HUES64 (cell line): ENCODE measurements around the gene AUP1.

Source experiments
- H3K27ac ChIP-seq: 2 replicates; pipeline ENCODE4 v1.7.0; 2013; ENCODE audit warnings: low read depth, low read length, inconsistent platforms
- H3K27me3 ChIP-seq: 2 replicates; pipeline ENCODE4 v1.6.1; 2013; ENCODE audit warnings: mild to moderate bottlenecking, low read length; ENCODE audit not compliant: insufficient read depth
- H3K36me3 ChIP-seq: 2 replicates; pipeline ENCODE4 v1.6.1; 2013; ENCODE audit warnings: mild to moderate bottlenecking, low read length; ENCODE audit not compliant: insufficient read depth
- H3K4me1 ChIP-seq: 2 replicates; pipeline ENCODE4 v1.6.1; 2013; ENCODE audit warnings: mild to moderate bottlenecking, low read length, moderate library complexity; ENCODE audit not compliant: insufficient read depth
- H3K4me3 ChIP-seq: 2 replicates; pipeline ENCODE4 v1.5.1; 2013; ENCODE audit warnings: mild to moderate bottlenecking, low read length, moderate library complexity
- H3K9ac ChIP-seq: 2 replicates; pipeline ENCODE4 v1.6.1; 2013; ENCODE audit warnings: mild to moderate bottlenecking, low read depth, low read length
- H3K9me3 ChIP-seq: 2 replicates; pipeline ENCODE4 v1.6.1; 2013; ENCODE audit warnings: low read depth, low read length; ENCODE audit not compliant: insufficient read depth
- WGBS: fragments of 150-250, 120-280 bp; methylation state at CpG from one replicate; pipeline ENCODE4 v1.1.7; 2013; ENCODE audit warnings: missing lambda C conversion rate; 5-methylcytosine and 5-hydroxymethylcytosine counted together

AUP1 gene

DNA sequence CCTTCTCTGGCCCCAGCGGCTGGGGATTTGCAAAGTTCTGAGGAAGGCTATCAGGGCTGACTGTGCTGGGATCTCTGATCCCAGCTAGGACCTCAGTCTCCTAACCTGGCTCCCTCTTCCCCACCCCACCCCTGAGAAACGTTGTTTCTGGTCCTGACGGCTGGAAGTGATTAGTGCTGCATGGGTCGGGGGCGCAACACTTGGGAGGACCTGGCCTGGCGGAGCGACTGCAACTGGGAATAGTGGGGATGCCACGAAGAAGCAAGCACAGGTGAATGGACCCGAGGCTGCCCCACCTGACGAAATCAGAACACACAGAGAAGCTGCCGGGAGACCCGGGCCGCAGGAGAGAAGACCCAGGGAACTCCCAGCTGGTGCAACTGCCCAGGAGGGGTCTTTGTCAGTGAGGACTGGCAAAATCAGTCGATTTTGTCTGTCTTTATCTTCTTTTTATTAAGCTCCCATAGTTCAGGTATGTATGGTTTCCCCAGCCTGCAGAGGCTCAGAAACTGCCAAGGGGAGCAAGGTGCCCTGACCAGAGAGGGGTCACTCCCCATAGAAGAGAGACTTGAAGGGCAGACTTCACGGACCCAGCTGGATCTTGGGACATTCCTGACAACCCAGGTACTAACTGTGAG is 29.4 kb downstream of the AUP1 start:
- Histone ChIP-seq H3K9me3 (no peaks in the 10 kb centered on the region), H3K36me3 (peaks cover 5% of the 10 kb centered on the region; the same call in 1 of the 2 replicates), H3K4me1 (peaks cover 21% of the 10 kb centered on the region), H3K27ac (no peak overlapping the region), H3K9ac (no peak overlapping the region), H3K4me3 (peak overlapping the region; percentile 46), H3K27me3 (peaks cover 100% of the 10 kb centered on the region)
- WGBS, result 30% methylated on average over 15 of the region's 15 CpGs

DNA sequence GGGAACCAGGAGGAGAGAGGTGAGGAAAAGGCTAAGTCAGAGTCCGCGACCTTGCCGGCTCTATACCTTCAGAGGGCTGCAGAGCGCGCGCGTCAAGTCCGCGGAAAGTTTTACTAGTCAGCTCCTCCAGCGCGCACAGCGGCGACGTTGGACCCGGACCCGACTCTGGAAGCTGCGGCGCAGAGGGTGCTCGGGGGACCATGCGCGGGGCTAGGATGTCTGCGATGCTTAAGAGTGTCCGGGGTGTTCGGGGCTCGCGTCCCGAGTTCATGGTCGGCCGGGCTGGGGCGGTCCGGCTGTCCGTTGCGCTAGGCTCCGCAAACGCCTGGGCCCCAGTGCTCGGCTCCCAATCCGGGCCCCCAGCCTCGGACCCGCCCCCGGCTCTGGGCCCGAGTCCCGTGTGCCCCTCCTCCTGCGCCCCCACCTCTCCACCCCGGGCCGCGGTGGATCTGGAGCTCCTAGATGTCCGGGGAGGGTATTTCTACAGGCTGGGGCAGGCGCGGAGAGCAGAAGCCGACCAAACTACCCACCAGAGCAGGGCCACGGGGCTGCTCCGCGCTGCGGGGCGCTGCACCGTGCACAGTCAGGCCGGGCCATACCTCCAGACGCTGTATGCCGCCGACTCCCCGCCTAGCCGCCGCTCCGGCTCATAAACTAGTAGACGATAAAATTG is 30.1 kb downstream of the AUP1 start, which contains the start of gene LBX2:
TSS of gene LBX2 (minus strand) at position 337 of the 673 bp plus-strand sequence. CDS start at position 271, 66 bp downstream.
- H3K4me3 ChIP-seq, result peak within 1 kb of the TSS; percentile 46
- H3K27me3 ChIP-seq, result peaks cover 96% of the 10 kb centered on the region
- WGBS, result 1% methylated on average over 65 of the region's 65 CpGs
- H3K27ac ChIP-seq, result no peak within 1 kb of the TSS
- H3K9me3 ChIP-seq, result no peaks in the 10 kb centered on the region
- H3K36me3 ChIP-seq, result no peaks in the 10 kb centered on the region
- H3K4me1 ChIP-seq, result peaks cover 21% of the 10 kb centered on the region
- H3K9ac ChIP-seq, result peak within 1 kb of the TSS; percentile 22

DNA sequence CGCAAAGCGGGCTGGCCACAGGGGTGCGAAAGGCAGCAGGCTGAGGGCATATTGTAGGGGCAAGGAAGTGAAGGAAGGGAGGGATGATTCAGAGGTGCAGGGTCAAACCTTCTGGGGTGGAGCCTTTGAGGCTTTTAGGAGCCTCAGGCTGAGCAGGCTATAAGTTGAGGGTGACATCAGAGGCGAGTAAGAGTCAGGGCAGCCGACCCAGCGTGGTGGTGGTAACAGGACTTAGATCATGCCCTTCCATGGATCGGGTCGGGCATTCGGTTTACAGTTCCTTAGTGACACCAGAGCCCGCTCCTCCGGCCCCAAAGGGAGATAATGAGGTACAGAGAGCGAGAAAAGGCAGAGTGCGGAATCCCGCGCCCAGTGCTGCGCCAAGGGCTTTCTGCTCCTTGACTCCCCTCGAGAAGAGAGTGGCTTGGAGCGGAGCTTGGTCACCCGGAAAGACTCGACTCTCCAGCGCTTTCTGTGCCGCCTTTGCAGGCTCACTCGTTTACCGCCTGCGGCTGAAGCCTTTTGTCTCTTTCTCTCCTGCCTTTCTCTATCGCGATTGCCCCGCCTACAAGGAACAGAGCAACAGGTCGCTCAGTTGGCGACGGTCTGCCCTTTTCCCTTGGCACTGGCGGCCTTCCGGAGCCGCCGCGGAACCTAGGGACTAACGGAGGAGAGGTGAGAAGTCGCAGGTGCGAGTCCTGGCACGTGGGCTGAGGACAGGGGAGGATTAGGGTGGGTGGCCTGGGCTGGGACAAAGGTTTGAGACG is 30.8 kb downstream of the AUP1 start:
- H3K9me3 ChIP-seq, result no peaks in the 10 kb centered on the region
- H3K27me3 ChIP-seq, result peaks cover 89% of the 10 kb centered on the region
- H3K4me1 ChIP-seq, result peaks cover 15% of the 10 kb centered on the region
- H3K4me3 ChIP-seq, result peak overlapping the region; percentile 46
- peak overlapping the region; percentile 22 for H3K9ac ChIP-seq
- H3K27ac ChIP-seq, result no peak overlapping the region
- peaks cover 6% of the 10 kb centered on the region for H3K36me3 ChIP-seq
- WGBS, result 1% methylated on average over 41 of the region's 41 CpGs

DNA sequence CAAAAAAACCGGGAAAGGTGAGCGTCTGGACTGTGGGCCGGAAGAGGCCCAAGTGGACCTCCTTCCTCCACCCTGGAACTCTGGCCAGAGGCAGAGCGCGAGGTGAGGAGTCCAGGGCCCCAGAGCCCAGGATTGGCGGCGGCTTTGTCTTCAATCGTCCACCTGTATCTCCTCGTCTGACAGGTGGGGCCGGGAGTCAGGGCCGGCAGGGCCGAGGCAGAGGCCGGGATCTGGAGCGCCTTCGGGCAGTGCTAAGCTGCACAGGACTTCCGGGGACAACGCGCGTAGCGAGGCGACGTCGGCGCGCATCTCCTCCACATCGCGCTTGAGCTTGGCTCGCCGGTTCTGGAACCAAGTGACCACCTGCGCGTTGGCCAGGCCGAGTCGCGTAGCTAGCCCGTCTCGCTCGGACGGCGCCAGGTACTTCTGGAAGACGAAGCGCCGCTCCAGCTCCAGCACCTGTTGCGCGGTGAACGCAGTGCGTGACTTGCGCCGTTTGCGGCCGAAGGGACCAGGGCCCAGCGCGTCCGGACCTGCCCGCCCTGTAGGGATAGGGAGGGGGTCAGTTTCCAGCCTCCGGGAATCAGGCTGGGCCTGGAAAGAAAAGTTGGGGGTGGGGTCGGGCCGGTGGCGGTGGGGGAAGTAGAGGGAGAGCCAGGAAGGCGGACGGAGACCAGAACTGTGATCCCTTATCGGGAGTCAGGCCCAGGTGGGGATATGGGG is 31.6 kb downstream of the AUP1 start:
- 3% methylated on average over 61 of the region's 61 CpGs for WGBS
- peaks cover 15% of the 10 kb centered on the region for H3K4me1 ChIP-seq
- H3K4me3 ChIP-seq, result peak overlapping the region; percentile 46
- peaks cover 13% of the 10 kb centered on the region for H3K36me3 ChIP-seq
- no peaks in the 10 kb centered on the region for H3K9me3 ChIP-seq
- no peak overlapping the region; the same call in 1 of the 2 replicates for H3K9ac ChIP-seq
- H3K27ac ChIP-seq, result no peak overlapping the region
- peaks cover 81% of the 10 kb centered on the region for H3K27me3 ChIP-seq

DNA sequence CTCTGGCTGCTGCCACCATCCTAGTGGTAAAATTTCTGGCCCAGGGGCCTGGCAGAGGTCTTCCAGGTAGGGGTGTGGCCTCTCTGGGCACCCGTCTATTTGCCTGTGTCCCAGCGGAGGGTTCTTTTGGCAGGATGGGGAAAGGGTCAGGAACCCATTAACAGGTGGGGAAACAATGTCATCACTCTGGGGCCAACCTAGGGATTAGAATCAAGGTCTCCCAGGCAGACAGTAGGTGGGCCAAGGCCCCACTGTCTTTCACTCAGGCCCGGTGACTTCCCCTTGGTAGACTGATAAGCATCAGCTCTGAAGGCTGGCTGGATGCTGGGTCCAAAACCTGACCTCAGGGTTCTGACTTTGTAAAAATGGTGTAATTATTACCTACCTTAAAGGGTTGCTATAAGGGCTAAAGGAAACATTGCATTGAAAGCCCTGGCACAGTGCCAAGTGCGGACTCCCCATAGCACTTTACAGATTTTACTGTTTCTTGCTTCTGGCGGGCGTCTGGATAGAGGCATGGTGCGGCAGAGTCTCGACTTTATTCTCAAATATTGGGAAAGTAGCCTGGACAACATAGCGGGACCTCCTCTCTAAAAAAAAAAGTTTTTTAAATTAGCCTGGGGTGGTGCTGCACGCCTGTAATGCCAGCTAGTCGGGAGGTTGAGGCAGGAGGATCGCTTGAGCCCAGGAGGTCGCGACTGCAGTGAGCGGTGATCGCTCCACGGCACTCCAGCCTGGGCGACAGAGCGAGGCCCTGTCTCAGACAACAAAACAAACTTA is 32.3 kb downstream of the AUP1 start:
- peaks cover 21% of the 10 kb centered on the region for H3K36me3 ChIP-seq
- no peak overlapping the region for H3K9ac ChIP-seq
- H3K9me3 ChIP-seq, result no peaks in the 10 kb centered on the region
- 73% methylated on average over 19 of the region's 19 CpGs for WGBS
- peak overlapping the region; percentile 46 for H3K4me3 ChIP-seq
- H3K4me1 ChIP-seq, result peaks cover 15% of the 10 kb centered on the region
- no peak overlapping the region for H3K27ac ChIP-seq
- H3K27me3 ChIP-seq, result peaks cover 74% of the 10 kb centered on the region

DNA sequence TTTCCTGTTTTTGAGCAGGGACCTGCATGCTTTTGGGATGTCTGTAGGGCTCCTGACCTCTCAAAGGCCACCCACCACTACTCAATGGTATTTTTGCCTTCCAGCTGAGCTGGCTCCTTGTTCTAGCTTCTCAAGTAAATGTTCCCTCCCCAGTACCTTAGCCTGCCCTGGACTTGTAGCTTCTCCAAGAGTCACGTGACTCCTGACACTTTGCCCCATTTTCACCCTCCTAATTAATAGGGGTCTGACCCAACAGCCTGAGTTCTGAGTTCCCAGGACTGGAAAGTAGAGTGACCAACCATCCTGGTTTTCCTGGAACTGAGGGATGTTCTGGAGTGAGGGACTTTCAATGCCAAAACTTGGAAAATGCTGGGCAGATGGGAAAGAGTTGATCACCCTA is 34.1 kb downstream of the AUP1 start:
- H3K4me1 ChIP-seq, result peaks cover 7% of the 10 kb centered on the region

DNA sequence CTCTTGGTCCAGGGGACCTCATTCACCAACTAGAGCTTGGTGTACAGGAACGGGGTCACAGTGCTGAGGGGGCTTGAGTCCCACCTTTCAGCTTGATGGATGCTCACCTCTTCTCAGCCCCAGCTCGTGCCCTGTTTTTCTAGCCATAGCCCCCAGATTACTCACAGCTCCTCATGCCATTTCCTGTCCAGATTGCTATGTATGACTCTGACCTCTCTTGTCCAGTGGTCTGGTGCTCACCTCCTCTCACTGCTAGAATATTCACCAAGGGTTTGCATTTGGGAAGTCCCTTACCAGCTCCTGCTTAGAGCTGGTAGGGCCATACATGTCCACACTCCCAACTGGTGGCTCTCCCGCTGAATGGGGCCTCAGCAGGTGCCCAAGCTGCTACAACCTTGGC is 36.0 kb downstream of the AUP1 start:
- Histone ChIP-seq H3K9ac (no peak overlapping the region), H3K36me3 (peaks cover 45% of the 10 kb centered on the region), H3K4me1 (no peaks in the 10 kb centered on the region), H3K4me3 (no peak overlapping the region), H3K27me3 (peaks cover 37% of the 10 kb centered on the region), H3K9me3 (no peaks in the 10 kb centered on the region), H3K27ac (no peak overlapping the region)
- 91% methylated on average over 3 of the region's 3 CpGs for WGBS

More for the DNA sequence above, 34.1 kb downstream of the AUP1 start:
- H3K9me3 ChIP-seq, result no peaks in the 10 kb centered on the region
- 80% methylated on average over 1 of the region's 1 CpG for WGBS
- no peak overlapping the region for H3K9ac ChIP-seq
- peaks cover 38% of the 10 kb centered on the region for H3K36me3 ChIP-seq
- H3K27ac ChIP-seq, result no peak overlapping the region
- no peak overlapping the region for H3K4me3 ChIP-seq
- H3K27me3 ChIP-seq, result peaks cover 56% of the 10 kb centered on the region

DNA sequence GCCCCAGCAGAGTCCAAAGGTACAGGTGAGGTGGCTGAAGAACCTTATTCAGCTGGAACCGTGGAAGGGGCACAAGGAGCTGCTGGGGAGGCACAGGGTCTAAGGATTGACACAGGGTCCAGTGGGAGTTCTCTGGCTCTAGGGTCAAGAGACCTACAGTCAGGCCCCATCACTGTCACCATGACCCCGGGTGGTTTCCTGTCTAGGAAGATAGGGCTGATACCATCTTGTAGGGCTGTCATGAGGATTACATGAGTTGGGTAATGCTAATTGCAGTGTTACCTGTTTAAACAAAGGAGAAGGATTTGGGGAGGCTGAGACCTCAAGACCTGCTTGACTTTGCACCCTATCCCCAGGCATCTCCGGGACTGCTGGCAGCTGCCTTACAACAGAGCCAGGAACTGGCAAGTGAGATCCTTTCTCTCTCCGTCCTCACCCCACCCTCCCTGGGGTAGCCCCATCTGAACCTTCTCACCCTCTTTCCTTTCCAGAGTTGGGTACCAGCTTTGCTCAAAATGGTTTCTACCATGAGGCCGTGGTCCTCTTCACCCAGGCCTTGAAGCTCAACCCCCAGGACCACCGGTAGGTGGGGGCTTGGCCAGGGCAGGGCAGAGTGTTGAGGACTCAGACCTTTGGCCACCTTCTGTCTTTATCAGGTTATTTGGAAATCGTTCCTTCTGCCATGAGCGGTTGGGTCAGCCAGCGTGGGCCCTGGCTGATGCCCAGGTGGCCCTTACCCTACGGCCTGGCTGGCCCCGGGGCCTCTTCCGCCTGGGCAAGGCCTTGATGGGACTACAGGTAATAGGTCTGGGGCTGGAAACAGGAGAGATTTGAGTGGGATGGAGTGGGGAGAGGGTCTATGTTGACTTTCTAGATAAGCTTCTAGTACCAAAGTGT is 37.6 kb downstream of the AUP1 start:
- H3K36me3 ChIP-seq, result peaks cover 48% of the 10 kb centered on the region
- H3K4me1 ChIP-seq, result no peaks in the 10 kb centered on the region
- H3K4me3 ChIP-seq, result no peak overlapping the region
- H3K9me3 ChIP-seq, result no peaks in the 10 kb centered on the region
- peaks cover 21% of the 10 kb centered on the region for H3K27me3 ChIP-seq
- 95% methylated on average over 12 of the region's 12 CpGs for WGBS
- no peak overlapping the region for H3K27ac ChIP-seq
- H3K9ac ChIP-seq, result no peak overlapping the region

DNA sequence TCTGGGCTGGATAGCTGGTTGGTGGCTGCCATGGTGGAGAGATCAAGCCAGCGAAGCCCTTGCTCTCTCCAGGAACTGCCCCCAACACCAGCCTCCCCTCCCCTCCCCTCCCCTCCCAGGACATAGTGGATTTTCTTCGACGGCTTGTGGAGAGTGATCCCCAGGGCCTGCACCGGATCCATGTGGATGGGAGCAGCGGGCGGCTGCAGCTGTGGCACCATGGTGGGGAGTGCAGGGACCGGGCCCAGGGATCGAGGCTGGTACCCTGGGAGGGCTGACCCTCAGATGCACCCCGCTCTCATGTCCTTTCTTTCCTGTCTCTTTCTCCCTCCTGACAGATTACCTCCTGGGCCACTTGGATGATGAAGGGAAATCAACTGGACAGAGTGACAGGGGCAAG is 39.6 kb downstream of the AUP1 start:
- Histone ChIP-seq H3K4me1 (no peaks in the 10 kb centered on the region), H3K27me3 (peaks cover 1% of the 10 kb centered on the region; the same call in 1 of the 2 replicates), H3K4me3 (no peak overlapping the region), H3K9me3 (no peaks in the 10 kb centered on the region), H3K36me3 (peaks cover 59% of the 10 kb centered on the region), H3K9ac (no peak overlapping the region), H3K27ac (no peak overlapping the region)
- WGBS, result 93% methylated on average over 9 of the region's 9 CpGs
